Germinal center (tissue), 1 donor: ENCODE results near the gene ARID1B.

Experiments
- DNase-seq: peaks from one replicate; pipeline ENCODE4 v3.0.0; 2012; ENCODE audit warnings: mixed read lengths, low spot score

Gene ARID1B

DNA sequence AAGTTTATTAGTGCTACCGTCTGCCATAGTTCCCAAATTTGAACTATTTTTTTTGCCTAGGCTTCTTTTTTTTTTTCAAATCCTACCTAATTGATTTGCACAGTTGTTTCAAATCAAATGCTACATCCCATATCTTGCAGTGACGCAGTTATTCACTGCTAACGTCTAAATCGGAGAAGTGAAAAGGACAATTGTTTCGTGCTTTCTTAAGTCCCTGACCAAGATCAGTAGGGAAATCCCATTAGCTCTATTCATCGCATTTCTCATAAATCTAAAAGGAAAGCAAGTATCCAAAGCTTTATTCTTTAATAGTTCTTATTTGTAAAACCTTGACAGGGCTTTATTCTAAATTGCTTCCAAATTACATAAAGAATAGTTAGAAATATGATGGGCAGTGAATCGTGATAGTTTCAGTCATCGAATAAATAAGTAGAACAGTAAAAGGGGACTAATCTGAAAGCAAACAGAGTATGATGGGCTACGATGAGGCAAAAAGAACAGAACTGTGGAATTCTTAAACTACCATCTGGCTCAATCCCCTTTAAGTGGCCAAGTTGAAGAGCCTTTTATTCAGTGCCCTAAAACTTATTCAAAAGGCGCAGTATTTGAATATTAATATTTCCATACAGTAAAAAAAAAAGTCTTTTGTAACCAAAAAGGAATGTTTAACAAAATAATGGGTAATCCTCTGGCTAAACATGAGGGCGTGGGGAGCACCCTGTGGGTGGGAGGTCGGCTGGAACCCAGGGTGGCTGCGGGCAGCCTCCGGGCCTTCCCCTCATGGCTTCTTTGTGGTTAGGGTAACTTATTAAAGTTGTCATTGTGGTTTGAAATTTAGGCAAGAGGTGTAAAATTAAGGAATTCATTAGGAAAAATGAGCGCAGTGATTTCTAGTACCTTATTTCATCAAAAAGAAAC is 3.0 kb upstream of the ARID1B start:
- DNase-seq, result no peak

DNA sequence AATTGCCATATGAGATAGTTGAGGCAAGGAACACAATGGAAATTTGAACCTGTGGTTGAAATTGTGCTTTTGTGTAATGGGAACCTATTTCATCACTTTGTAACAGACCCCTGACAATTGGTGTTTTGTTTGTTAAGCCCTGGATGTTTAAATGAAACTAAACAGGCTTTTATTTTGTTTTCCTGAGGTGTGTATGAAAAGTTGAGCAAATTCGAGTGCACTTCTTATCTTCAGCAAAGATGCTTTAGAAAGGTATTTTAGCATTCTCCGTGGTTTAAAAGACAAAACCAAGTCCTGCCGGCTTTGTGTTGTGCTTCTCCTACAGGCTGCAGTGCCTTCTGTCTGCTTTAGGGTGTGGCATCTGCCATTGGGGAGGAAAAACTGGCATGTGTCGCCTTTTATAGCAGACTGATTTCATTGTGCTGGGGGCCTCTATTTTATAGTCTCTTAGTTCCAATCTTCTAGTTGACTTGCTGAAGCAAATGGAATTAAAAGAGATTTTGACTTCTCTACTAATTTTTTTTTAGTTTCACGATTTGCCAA is 2.2 kb upstream of the ARID1B start:
- DNase-seq, result no peak

DNA sequence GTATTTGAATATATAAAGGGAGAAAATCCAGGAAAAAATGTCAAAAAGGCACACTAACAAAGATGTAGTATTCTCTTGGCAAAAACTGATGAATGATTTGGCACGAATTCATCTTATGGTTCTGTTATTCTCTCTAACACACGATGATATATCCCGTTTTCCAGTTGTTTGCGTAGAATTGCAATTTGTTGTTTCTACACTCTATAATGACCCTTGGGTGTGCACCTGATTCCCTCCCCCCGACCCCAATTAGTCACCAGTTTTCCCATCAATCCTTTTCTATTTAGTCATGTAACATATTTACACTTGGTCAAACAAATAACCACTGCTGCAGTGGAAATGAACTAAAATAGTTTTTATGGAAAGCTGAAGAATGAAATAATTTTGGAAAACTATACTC is 1.5 kb upstream of the ARID1B start:
- no peak for DNase-seq

DNA sequence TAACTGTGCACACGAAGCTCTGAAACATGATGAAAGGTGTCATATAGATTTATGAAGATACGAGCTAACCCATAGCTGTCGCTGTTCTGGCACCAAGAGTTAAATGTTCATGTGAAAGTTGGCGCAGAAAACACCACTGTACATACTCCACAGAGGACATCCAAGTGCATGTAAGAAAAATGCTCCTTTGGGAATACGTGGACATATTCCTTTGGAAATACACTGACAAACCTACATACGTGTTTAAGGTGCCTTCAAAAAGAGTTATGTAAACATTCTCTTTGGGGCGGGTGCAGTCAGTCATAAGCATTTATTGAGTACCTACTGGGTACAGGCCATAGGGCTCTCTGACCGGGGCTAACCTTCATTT is 723 bp upstream of the ARID1B start:
- DNase-seq, result no peak

DNA sequence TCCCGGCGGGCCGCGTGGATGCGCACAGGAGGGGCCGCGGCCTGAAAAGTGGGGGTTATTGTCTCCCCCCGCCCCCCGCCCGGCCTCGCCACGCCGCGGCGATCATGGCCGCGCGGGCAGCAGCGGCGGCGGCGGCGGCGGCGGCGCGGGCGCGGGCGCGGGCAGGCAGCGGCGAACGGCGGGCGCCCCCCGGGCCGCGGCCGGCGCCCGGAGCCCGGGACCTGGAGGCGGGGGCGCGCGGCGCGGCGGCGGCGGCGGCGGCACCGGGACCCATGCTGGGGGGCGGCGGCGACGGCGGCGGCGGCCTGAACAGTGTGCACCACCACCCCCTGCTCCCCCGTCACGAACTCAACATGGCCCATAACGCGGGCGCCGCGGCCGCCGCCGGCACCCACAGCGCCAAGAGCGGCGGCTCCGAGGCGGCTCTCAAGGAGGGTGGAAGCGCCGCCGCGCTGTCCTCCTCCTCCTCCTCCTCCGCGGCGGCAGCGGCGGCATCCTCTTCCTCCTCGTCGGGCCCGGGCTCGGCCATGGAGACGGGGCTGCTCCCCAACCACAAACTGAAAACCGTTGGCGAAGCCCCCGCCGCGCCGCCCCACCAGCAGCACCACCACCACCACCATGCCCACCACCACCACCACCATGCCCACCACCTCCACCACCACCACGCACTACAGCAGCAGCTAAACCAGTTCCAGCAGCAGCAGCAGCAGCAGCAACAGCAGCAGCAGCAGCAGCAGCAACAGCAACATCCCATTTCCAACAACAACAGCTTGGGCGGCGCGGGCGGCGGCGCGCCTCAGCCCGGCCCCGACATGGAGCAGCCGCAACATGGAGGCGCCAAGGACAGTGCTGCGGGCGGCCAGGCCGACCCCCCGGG is 637 bp downstream of the ARID1B start:
- DNase-seq, result peak; percentile 63

DNA sequence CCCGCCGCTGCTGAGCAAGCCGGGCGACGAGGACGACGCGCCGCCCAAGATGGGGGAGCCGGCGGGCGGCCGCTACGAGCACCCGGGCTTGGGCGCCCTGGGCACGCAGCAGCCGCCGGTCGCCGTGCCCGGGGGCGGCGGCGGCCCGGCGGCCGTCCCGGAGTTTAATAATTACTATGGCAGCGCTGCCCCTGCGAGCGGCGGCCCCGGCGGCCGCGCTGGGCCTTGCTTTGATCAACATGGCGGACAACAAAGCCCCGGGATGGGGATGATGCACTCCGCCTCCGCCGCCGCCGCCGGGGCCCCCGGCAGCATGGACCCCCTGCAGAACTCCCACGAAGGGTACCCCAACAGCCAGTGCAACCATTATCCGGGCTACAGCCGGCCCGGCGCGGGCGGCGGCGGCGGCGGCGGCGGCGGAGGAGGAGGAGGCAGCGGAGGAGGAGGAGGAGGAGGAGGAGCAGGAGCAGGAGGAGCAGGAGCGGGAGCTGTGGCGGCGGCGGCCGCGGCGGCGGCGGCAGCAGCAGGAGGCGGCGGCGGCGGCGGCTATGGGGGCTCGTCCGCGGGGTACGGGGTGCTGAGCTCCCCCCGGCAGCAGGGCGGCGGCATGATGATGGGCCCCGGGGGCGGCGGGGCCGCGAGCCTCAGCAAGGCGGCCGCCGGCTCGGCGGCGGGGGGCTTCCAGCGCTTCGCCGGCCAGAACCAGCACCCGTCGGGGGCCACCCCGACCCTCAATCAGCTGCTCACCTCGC is 1.5 kb downstream of the ARID1B start:
- peak; percentile 44 for DNase-seq

DNA sequence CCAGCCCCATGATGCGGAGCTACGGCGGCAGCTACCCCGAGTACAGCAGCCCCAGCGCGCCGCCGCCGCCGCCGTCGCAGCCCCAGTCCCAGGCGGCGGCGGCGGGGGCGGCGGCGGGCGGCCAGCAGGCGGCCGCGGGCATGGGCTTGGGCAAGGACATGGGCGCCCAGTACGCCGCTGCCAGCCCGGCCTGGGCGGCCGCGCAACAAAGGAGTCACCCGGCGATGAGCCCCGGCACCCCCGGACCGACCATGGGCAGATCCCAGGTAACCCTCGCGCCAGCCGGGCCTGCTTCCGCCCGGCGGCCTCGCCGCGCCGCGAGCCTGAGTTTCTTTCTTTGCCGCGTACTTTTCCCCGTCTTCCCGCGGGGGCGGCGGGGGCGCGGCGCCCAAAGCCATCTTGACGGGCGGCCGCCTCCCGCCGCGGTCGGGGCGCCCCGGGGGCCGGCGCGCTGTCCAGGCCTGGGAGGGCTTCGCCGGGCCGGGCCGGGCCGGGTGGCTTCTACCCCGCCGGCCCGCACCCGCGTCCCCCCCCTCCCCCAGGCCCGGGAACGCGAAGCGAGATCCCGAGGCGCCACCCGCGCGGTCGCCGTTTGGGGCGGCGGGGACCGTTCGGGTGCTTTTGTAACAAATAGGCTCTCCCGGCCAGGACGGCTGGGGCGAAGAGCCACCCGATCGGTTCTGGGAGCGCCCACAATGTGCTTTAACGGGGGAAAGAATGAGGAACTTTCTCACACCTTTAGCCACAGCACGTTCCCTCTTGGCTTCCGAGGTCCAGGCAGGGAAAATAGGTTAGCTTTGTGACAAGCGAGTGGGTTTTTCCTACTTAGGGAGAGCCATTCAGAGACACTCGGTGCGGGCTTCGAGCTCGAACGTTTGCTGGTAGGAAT is 2.3 kb downstream of the ARID1B start:
- peak; percentile 47 for DNase-seq

DNA sequence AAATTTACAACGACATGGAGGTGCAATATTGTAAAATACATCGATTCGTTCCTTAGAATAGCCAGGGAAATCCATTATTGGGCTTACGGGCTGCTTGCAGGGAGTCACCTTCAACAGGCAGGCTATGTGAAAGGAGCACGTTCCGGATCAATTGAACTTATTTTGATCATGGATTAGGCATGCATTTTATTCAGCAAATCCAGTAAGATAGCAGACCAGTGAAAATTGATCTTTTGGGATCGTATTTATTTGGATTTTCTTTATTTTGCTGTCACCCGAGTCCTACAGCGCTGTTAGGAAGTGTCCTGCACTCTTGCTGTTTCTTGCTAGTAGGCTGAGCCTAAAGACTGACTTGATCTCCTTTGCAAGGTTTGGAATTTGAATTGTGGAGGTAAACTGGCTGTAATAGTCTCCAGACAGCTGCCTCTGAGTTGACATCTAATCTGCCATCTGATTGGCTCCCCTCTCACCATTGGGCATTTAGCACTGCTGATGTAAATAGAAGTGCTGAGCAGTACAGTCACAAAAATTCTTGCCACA is 3.0 kb downstream of the ARID1B start:
- peak; percentile 77 for DNase-seq

DNA sequence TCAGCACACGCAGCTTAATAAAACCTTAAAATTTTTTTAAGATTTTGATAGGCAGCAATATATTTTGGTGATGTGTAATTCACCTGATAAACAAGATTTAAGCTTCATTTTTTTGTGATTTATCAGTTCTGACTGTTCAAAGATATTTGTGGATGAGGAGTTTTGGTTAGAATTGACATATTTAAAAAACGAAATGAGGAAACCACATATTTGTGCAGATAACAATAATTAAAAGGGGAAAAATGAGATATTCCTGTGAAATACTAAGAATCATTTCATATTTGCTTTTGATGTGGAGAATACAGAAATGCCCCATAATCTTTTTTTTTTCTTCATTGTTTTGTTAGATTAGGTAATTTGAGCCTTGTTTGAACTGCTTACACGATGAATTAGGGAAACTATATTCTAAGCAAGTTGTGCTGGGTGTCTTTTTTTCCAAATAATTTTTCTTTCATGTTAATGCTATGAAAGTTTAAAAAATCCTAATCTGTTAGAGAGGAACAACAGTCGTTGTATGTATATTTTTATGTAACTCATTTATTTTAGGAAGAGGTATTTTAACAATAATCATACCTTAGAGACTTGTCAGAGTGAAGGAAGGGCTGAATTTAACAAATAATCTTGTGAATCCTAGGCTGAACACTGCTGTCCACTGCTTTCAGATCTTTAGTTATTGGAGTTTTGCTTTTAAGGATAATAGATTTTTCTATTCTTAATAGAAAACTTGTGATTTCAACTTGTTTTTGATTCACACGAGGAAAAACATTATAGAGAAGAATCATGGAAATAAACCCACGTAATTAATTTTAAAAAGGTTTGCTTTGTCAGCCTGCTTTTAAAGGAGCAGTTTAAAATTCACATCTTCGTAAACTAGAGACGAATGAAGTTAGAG is 4.0 kb downstream of the ARID1B start:
- no peak for DNase-seq

DNA sequence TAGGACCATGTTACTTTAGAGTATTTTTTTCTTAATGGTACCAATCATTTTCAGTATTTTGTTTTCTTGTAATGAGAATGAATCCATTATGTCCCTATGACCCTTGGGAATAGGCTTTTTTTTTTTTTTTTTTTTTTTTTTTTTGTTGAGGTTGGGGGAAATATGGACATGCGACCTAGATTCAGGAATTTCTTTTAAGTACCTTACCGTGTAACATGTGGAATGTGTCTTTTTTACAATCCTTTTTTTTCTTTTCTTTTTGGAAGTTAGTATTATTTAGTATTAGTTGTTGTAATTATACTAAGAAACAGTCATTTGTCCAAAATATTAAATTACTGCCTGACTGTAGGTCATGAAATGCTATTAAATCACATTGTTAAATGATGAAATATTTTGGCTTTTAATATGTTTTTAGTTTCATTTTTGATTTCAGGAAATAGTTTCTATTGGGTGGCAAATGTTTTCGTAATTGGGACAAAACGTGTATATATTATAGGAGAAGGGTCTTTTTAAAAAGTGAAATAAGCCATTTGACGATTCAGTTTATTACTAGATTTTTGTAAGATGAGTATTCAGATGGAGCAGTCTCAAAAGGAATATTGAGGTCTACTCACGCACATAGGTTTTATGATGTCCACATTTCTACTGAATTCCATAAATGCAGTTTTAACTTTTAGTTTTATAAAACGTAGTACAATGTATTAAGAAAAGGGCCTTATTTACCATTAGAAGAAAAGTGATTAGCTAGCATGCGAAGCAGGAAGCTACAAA is 4.9 kb downstream of the ARID1B start:
- no peak for DNase-seq

DNA sequence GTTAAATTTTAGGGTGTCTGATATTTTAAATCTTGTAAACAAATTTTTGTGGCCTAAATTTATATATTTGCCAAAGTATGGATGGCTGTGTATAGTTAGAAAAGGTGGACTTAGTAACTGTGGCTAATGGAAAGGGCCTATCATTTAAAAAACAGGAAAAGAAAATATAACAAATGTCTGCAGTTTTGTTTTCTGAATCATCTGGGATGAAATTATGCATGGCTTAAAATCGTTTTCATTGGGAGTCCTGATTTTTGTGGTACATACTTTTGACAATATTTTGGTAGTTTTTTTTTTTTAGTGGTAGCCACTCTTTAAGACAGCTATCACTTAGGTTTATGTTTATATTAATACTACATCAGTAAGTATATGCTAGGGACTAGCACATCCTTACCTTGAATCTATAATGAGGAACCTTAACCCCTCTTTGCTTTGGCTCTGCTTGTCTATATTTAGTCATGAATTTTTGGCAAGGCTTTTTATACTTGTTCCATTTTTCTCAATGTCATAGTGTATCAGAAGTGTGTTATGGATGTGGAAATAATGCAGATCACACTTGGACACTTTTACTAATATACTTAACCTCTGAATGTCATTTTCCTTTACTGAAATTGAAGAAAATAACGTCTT is 5.6 kb downstream of the ARID1B start:
- no peak for DNase-seq

DNA sequence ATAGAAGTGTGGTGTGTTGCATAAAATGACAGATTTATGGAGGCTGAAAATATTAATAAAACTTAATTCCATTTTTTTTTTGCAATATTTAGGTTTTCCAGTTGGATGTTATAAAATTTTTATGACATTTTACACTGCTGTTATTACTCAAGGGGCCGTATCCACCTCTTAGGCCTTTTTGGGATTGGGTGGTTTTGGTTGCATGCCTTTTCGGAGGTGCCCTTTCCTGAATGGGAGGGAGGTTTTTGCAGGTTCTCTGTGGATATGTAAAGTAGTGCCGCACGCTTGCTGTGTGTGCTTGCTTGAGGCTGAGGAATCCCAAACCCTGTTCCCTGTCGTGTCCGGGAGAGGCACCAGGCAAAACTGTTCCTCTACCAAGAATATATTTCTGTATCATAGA is 6.8 kb downstream of the ARID1B start:
- DNase-seq, result no peak

DNA sequence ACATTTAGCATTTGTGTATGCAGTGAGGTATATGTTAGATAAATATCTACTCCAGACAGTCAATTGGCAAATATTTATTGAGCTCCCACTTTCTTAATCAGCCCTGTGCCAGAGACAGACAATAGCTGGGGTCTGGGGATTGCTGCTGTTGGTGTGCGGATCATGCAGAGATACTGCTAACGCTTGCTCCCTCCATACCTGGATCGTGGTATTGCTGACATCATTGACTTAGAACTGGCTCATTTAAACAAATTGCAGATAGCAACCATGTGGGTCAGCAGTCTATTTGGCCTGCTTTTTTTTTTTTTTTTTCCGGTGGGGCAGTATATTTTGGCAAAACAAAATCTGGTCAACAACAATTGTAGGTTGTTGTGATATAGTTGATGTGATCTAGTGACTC is 9.5 kb downstream of the ARID1B start:
- DNase-seq, result no peak

DNA sequence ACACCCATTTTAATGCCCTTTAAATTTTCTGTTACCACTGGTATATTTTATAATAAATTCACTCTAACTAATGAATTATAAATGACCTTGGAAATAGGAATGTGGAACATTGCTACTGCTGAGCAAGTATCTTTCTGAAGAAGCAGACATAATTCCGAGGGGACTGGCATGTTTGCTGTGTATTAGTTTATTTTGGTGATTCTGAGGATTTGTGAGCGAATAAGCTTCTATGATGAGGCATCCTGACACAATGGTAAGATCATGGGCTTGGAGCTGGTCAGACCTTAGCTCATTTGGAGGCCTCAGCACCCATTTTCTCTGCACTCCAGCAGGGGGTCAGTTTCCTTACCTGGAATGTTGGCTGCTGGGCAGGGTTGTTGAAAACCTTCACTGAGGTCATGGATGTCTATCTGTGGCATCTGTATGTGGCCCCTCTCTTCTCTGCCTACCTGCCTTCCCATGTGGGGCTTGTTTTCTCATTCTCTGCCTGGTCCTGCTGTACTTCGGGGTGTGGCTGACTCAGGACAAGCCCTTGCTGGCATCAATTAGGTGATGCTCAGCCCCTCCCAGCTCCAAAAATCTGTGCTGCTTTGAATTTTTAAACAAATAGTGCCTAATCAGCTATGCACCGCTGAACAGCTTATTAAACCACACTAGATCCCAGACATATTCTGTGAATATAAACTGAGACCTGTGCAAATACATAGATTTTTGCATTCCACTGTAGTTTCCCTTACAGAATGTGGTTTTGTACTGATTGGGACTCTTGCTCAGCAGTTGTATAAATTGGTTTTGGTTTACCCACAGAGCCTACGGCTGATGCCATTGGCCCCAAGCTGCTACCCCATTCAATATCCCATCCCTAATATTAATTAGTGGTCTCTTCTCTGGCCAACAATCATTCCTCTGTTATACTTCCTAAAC is 10.7 kb downstream of the ARID1B start:
- no peak for DNase-seq

DNA sequence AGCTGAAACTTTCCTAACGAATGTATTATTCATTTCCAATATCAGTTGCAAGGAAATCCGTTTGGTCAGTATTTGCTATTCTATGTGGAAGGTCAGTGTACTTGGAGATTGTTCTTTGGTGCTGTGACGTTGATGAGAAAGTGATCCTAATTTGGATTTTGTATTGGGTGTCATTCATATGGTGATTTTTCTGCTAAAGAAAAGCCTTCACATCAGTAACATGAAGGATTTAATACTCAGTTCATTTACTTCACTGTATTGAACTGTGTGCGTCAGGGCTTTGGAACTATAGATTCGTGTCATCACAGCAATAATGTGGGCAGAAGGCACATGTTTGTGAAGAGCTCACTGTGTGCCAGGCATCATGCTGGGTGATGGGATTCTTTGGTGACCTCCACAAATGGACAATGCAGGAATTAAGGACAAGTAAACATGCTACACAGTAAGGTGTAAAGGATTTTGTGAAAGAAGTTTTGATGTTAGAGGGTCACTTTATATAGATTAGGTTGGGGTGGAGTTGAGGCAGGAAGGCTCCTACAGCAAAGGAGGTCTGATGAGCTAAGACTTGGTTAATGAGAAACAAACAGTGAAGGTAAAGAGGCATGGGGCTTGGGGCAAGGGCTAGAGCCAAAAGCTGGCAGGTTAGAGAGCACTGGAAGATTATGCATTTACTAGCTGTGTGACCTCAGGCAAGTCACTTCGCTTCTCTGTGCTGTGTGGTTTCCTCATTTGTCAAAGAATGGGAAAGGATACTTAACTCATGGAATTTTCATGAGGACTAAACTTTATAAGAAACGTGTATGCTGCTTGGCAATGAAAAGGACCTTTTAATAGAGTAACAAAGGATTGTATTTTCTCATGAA is 12.1 kb downstream of the ARID1B start:
- no peak for DNase-seq

DNA sequence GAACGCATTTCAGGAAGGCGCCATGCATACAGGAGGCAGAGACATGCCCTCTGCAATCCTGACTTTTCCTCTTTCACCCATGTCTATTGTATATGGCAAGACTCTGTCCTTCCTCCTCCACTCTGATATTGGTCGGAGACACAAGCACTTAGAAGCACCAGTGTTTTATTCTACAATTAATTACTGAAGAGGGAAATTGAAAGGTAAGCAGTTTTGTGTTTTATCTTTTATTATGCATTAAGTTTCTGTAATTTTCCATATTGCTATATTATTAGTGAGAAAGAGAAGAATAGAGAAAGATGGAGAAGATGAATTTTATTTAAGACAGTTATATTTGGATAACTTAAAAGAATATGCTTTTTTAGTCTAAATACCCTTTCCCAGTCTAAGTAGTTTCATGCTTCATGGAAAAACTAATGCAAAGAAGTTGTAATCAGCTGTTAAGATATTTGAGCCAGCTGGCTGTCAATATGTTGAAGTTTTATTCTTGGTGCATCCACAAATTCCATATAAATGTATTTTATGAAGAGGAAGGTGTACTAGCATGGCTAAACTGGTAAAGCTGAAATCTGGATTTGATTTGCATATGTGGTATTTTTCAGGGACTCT is 13.6 kb downstream of the ARID1B start:
- no peak for DNase-seq
